OCI-LY7 (cell line): Measurements from ENCODE around the gene LIN28B. TPM values are rescaled to one million over a fixed set of nuclear protein-coding genes. Genes with fewer than 3 reads are reported as not detected.

Source experiments
- BruUV-seq: library from RNA; stranded (reverse); fragments of 400-500 nt; replicated peaks from 2 replicates; lab custom pipeline; 2021; lab: Mats Ljungman, UMichigan
- CTCF ChIA-PET: fragments of 300-600 bp; sonication (Branson Sonifier 250); formaldehyde crosslinking; loops from one replicate; lab custom pipeline; 2022; ENCODE audit warnings: antibody characterized with exemption; ENCODE audit not compliant: unreplicated experiment; lab: Charles Lee
- POLR2A ChIA-PET: fragments of 300-600 bp; sonication (Branson Sonifier 250); formaldehyde crosslinking; loops from one replicate; lab custom pipeline; 2022; ENCODE audit warnings: antibody characterized with exemption; lab: Charles Lee
- DNase-seq: peaks from one replicate; pipeline ENCODE4 v3.0.0-alpha.2; 2015; ENCODE audit warnings: low spot score
- H2AFZ ChIP-seq: fragments of 200-600 bp; sonication (generic), shearing (Covaris generic); 2 replicates; pipeline ENCODE4 v1.6.1; 2014; ENCODE audit warnings: mild to moderate bottlenecking, antibody characterized with exemption, low read length, moderate library complexity
- H3K27ac ChIP-seq: fragments of 200-600 bp; sonication (generic); 2 replicates; pipeline ENCODE4 v1.5.1; 2014; ENCODE audit warnings: mixed run types, low read depth, mild to moderate bottlenecking, moderate library complexity, low read length, inconsistent platforms; ENCODE audit not compliant: poor library complexity, severe bottlenecking
- H3K36me3 ChIP-seq: fragments of 200-600 bp; sonication (generic); 2 replicates; pipeline ENCODE4 v1.6.1; 2014; ENCODE audit warnings: mild to moderate bottlenecking, antibody characterized with exemption, low read length, moderate library complexity, mixed read lengths; ENCODE audit not compliant: insufficient read depth
- H3K4me1 ChIP-seq: fragments of 200-600 bp; sonication (generic); 2 replicates; pipeline ENCODE4 v1.5.1; 2014; ENCODE audit warnings: mild to moderate bottlenecking, low read length; ENCODE audit not compliant: insufficient read depth, poor library complexity, severe bottlenecking
- H3K4me2 ChIP-seq: fragments of 200-600 bp; sonication (generic); 2 replicates; pipeline ENCODE4 v1.6.1; 2014; ENCODE audit warnings: mild to moderate bottlenecking, low read length
- H3K4me3 ChIP-seq: fragments of 200-600 bp; sonication (generic); 2 replicates; pipeline ENCODE4 v1.5.1; 2014; ENCODE audit warnings: mild to moderate bottlenecking, low read depth, low read length; ENCODE audit not compliant: poor library complexity, severe bottlenecking
- H3K79me2 ChIP-seq: fragments of 200-600 bp; sonication (generic); 2 replicates; pipeline ENCODE4 v1.6.1; 2016; ENCODE audit warnings: low read depth, mild to moderate bottlenecking, low read length, moderate library complexity, mixed read lengths; ENCODE audit not compliant: insufficient read depth
- H3K9me2 ChIP-seq: fragments of 200-600 bp; sonication (generic); 2 replicates; pipeline ENCODE4 v1.6.1; 2016; ENCODE audit warnings: mild to moderate bottlenecking, low read length, mixed read lengths; ENCODE audit not compliant: insufficient read depth
- H3K9me3 ChIP-seq: fragments of 200-600 bp; sonication (generic); 2 replicates; pipeline ENCODE4 v1.6.1; 2014; ENCODE audit warnings: mild to moderate bottlenecking, mixed run types, low read length, mixed read lengths
- H4K20me1 ChIP-seq: fragments of 200-600 bp; sonication (generic); 2 replicates; pipeline ENCODE4 v1.6.1; 2014; ENCODE audit warnings: mild to moderate bottlenecking, antibody characterized with exemption, low read length, moderate library complexity, mixed read lengths; ENCODE audit not compliant: insufficient read depth
- EZH2phosphoT487 ChIP-seq: fragments of 200-600 bp; sonication (generic); IDR thresholded peaks from 2 replicates; pipeline ENCODE4 v1.6.1; 2018; ENCODE audit warnings: low read depth, borderline replicate concordance, mild to moderate bottlenecking, mixed run types, antibody characterized with exemption, low read length, moderate library complexity, mixed read lengths
- intact Hi-C: fragments of 100-400 bp; cut with micrococcal nuclease; formaldehyde crosslinking; loops from one replicate; pipeline ENCODE4 v1.10.0; 2022; ENCODE audit not compliant: unreplicated experiment
- small RNA-seq: library from RNA; depleted of rRNA; stranded (forward); fragments of <200 nt; gene quantifications from one replicate; pipeline ENCODE3, GENCODE V24; 2014
- total RNA-seq, 2 experiments: library from RNA; depleted of rRNA in 1 of 2; stranded (reverse); fragments of >200 nt in 1 of 2; shearing (Covaris generic) in 1 of 2; gene quantifications; 2 replicates each; pipeline ENCODE4 v1.2.3, GENCODE V29; 2014 to 2022
- TF ChIP-seq, protein P1 (sequence below): fragments of 200-600 bp; sonication (generic); conservative IDR thresholded peaks from 2 replicates; pipeline ENCODE4 v1.5.1; 2014; ENCODE audit warnings: mild to moderate bottlenecking, antibody characterized with exemption, low read length, moderate library complexity, mixed read lengths

LIN28B gene
- total RNA-seq, 2 experiments from 2014 or later: not detected

GRCh38 chr6:105120570-105120969 is 163.7 kb downstream of the LIN28B start:
- TF ChIP-seq EZH2phosphoT487: no peak
- TF ChIP-seq, protein P1, sequence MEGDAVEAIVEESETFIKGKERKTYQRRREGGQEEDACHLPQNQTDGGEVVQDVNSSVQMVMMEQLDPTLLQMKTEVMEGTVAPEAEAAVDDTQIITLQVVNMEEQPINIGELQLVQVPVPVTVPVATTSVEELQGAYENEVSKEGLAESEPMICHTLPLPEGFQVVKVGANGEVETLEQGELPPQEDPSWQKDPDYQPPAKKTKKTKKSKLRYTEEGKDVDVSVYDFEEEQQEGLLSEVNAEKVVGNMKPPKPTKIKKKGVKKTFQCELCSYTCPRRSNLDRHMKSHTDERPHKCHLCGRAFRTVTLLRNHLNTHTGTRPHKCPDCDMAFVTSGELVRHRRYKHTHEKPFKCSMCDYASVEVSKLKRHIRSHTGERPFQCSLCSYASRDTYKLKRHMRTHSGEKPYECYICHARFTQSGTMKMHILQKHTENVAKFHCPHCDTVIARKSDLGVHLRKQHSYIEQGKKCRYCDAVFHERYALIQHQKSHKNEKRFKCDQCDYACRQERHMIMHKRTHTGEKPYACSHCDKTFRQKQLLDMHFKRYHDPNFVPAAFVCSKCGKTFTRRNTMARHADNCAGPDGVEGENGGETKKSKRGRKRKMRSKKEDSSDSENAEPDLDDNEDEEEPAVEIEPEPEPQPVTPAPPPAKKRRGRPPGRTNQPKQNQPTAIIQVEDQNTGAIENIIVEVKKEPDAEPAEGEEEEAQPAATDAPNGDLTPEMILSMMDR: no peak
- POLR2A ChIA-PET: interaction anchor here (0.6 kb wide), 2 partner anchors 246 to 1761 kb away, joined by 5 to 6 read pairs; no protein-coding TSS in a partner anchor

DNA sequence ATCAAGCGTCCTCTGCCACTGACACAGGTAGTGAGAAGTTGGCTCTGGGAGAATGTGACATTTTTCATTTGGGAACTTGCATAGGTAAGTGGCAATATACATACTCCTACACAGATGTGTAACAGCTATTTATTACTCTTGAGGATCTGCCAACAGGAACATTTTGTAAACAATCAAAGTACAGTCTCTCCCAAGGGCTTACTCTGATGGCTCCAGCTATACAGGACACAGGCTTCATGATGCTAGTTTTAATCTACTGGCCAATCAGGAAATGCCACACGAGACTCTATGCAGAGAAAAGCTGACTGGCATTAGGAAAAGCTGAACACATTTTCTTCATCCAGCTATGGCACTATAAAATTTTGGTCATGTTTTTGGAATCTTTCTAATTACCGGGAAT is 165.1 kb downstream of the LIN28B start:
- no peak for DNase-seq
- intact Hi-C loops: no loop called here
- ChIA-PET CTCF (no interaction called here), POLR2A (no interaction called here)
- Histone ChIP-seq H3K9me3 (no peaks in the 10 kb centered on the region), H3K36me3 (no peaks in the 10 kb centered on the region), H3K4me3 (no peak overlapping the region), H3K27ac (no peak overlapping the region), H3K9me2 (no peaks in the 10 kb centered on the region), H2AFZ (no peak overlapping the region), H3K4me1 (no peaks in the 10 kb centered on the region), H4K20me1 (no peaks in the 10 kb centered on the region), H3K79me2 (no peaks in the 10 kb centered on the region), H3K4me2 (no peak overlapping the region)
- BruUV-seq: no TSS peak
- TF ChIP-seq EZH2phosphoT487: no peak
- TF ChIP-seq, protein P1: no peak

More at GRCh38 chr6:105120570-105120969, 163.7 kb downstream of the LIN28B start:
- H2AFZ ChIP-seq: no peak overlapping the region
- DNase-seq: no peak
- H3K36me3 ChIP-seq: no peaks in the 10 kb centered on the region
- CTCF ChIA-PET: no interaction called here
- intact Hi-C loops: no loop called here
- no peaks in the 10 kb centered on the region for H4K20me1 ChIP-seq
- no peak overlapping the region for H3K27ac ChIP-seq
- H3K9me2 ChIP-seq: no peaks in the 10 kb centered on the region
- H3K4me3 ChIP-seq: no peak overlapping the region
- BruUV-seq: no TSS peak
- H3K4me1 ChIP-seq: no peaks in the 10 kb centered on the region
- no peaks in the 10 kb centered on the region for H3K79me2 ChIP-seq
- H3K9me3 ChIP-seq: no peaks in the 10 kb centered on the region
- H3K4me2 ChIP-seq: no peak overlapping the region

DNA sequence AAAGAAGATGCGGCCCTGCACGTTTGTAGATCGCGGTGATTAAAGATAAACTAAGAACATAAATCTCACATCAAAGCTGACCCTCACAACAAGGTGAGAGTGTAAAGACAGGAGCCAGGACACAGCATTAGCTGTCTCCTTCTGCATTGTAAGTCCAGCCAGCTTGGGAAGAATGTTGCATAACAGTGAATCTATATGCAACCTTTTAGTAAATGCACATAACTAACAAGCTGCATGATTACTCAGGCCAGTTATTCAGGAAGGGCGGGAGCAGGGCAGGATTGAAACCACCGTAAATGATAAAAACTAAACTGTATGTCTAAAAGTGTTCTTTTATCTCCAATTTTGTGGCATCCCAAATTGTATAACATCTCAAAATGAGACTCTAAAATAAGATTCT is 165.8 kb downstream of the LIN28B start:
- intact Hi-C loops: no loop called here
- no peak for TF ChIP-seq EZH2phosphoT487
- TF ChIP-seq, protein P1: no peak
- Histone ChIP-seq H3K4me3 (no peak overlapping the region), H3K4me2 (no peak overlapping the region), H4K20me1 (no peaks in the 10 kb centered on the region), H3K27ac (no peak overlapping the region), H3K4me1 (no peaks in the 10 kb centered on the region), H3K79me2 (no peaks in the 10 kb centered on the region), H3K9me3 (no peaks in the 10 kb centered on the region), H3K9me2 (no peaks in the 10 kb centered on the region), H3K36me3 (no peaks in the 10 kb centered on the region), H2AFZ (no peak overlapping the region)
- no peak for DNase-seq
- ChIA-PET CTCF (no interaction called here), POLR2A (no interaction called here)
- no TSS peak for BruUV-seq

Small RNAs within 50 kb of the gene (small RNA-seq; reads per million reads assigned to genes)
- not detected for gene RNU6-1106P

Other genes with a start within 250 kb of the LIN28B start
- gene HACE1, start 97.2 kb upstream of the LIN28B start, total RNA-seq (2014; rRNA removed; shearing (Covaris generic)): 16.6 and 22.2 TPM in 2 replicates
- 22.1 and 24.9 TPM in 2 replicates for gene HACE1, start 97.2 kb upstream of the LIN28B start, total RNA-seq (2022)
- gene POPDC3, start 222.9 kb downstream of the LIN28B start, total RNA-seq (2014; rRNA removed; shearing (Covaris generic)): not detected in 2 replicates
- not detected in 2 replicates for gene POPDC3, start 222.9 kb downstream of the LIN28B start, total RNA-seq (2022)